PC-3 (cell line): ENCODE results near the gene BCL11A. TPM values are rescaled to one million over a fixed set of nuclear protein-coding genes. Genes with fewer than 3 reads are reported as not detected.

Source experiments
- ATAC-seq: fragments of 200-7000 bp; cut with Tn5 transposase; 2 replicates; pipeline ENCODE4 v1.9.1; 2020; ENCODE audit warnings: mild to moderate bottlenecking, moderate library complexity
- BruUV-seq: library from RNA; stranded (reverse); fragments of 400-500 nt; replicated peaks from 2 replicates; lab custom pipeline; 2021; lab: Mats Ljungman, UMichigan
- CTCF ChIA-PET: fragments of 300-600 bp; sonication (Branson Sonifier 250); formaldehyde crosslinking; loops from one replicate; lab custom pipeline; 2022; ENCODE audit warnings: antibody characterized with exemption; lab: Charles Lee
- POLR2A ChIA-PET: fragments of 300-600 bp; sonication (Branson Sonifier 250); formaldehyde crosslinking; loops from one replicate; lab custom pipeline; 2022; ENCODE audit warnings: antibody characterized with exemption; ENCODE audit not compliant: unreplicated experiment; lab: Charles Lee
- DNase-seq: peaks from one replicate; pipeline ENCODE4 v3.0.0-alpha.2; 2015
- H2AFZ ChIP-seq: fragments of 300-600 bp; sonication (generic); 2 replicates; pipeline ENCODE4 v1.6.0; 2016; ENCODE audit warnings: antibody characterized with exemption, low read length
- H3F3A ChIP-seq: fragments of 300-600 bp; sonication (generic); one replicate; pipeline ENCODE4 v1.6.0; 2017; ENCODE audit warnings: antibody characterized with exemption, low read length, control low read depth, mild to moderate bottlenecking; ENCODE audit not compliant: unreplicated experiment
- H3K27ac ChIP-seq: fragments of 300-600 bp; sonication (generic); 2 replicates; pipeline ENCODE4 v1.5.1; 2016; ENCODE audit warnings: mild to moderate bottlenecking, low read length
- H3K27me3 ChIP-seq: fragments of 300-600 bp; sonication (generic); 2 replicates; pipeline ENCODE4 v1.6.1; 2016; ENCODE audit warnings: low read length, mixed read lengths
- H3K36me3 ChIP-seq: fragments of 300-600 bp; sonication (generic); 2 replicates; pipeline ENCODE4 v1.6.1; 2016; ENCODE audit warnings: low read depth, mixed run types, low read length, mixed read lengths
- H3K4me1 ChIP-seq: fragments of 300-600 bp; sonication (generic); 2 replicates; pipeline ENCODE4 v1.5.1; 2016; ENCODE audit warnings: low read length; ENCODE audit not compliant: insufficient read depth
- H3K4me2 ChIP-seq: fragments of 300-600 bp; sonication (generic); 2 replicates; pipeline ENCODE4 v1.6.0; 2016; ENCODE audit warnings: low read length
- H3K4me3 ChIP-seq: fragments of 300-600 bp; sonication (generic); 2 replicates; pipeline ENCODE4 v1.5.1; 2016; ENCODE audit warnings: mild to moderate bottlenecking, low read length, mixed read lengths
- H3K79me2 ChIP-seq: fragments of 300-600 bp; sonication (generic); 2 replicates; pipeline ENCODE4 v1.6.1; 2017; ENCODE audit warnings: low read length, mixed read lengths
- H3K9ac ChIP-seq: fragments of 300-600 bp; sonication (generic); 2 replicates; pipeline ENCODE4 v1.6.0; 2016; ENCODE audit warnings: mild to moderate bottlenecking, low read length
- H3K9me2 ChIP-seq: fragments of 300-600 bp; sonication (generic); replicated peaks from 2 replicates; pipeline ENCODE4 v1.6.1; 2016; ENCODE audit warnings: mixed run types, low read length, mixed read lengths
- H3K9me3 ChIP-seq: fragments of 300-600 bp; sonication (generic); 2 replicates; pipeline ENCODE4 v1.6.1; 2016; ENCODE audit warnings: low read length, mixed read lengths
- H4K20me1 ChIP-seq: fragments of 300-600 bp; sonication (generic); 2 replicates; pipeline ENCODE4 v1.6.1; 2016; ENCODE audit warnings: low read length, mixed read lengths
- CTCF ChIP-seq: fragments of 300-600 bp; sonication (generic); conservative IDR thresholded peaks from 2 replicates; pipeline ENCODE4 v1.5.1; 2017; ENCODE audit warnings: antibody characterized with exemption, low read depth, mild to moderate bottlenecking, low read length
- EZH2 ChIP-seq: fragments of 300-600 bp; sonication (generic); IDR thresholded peaks from one replicate; pipeline ENCODE4 v1.6.1; 2017; ENCODE audit warnings: antibody characterized with exemption, mild to moderate bottlenecking, low read length; ENCODE audit not compliant: unreplicated experiment
- EZH2phosphoT487 ChIP-seq: fragments of 300-600 bp; sonication (generic); IDR thresholded peaks from 2 replicates; pipeline ENCODE4 v1.6.1; 2018; ENCODE audit warnings: mild to moderate bottlenecking, antibody characterized with exemption, low read length, borderline replicate concordance
- intact Hi-C: fragments of 100-400 bp; cut with micrococcal nuclease; formaldehyde crosslinking; loops from 2 replicates; pipeline ENCODE4 v1.9.0; 2023
- total RNA-seq: library from RNA; depleted of rRNA; stranded (reverse); fragments of >200 nt; gene quantifications from 2 replicates; pipeline ENCODE4 v1.2.3, GENCODE V29; 2014

Gene BCL11A
- total RNA-seq, 1 experiment from 2014 or later: 4.6 TPM

- intact Hi-C loops: no loop called here
- POLR2A ChIA-PET: no interaction called here
- TF ChIP-seq EZH2phosphoT487 (no peak), CTCF (no peak), EZH2 (no peak)
Observed at GRCh38 chr2:60536746-60537145, 16.7 kb downstream of the BCL11A start.

GRCh38 chr2:60535685-60536312 lies 17.7 kb downstream of the BCL11A start:
- DNase-seq (no peak), ATAC-seq (no peak)
- CTCF ChIA-PET: no interaction called here
- POLR2A ChIA-PET: no interaction called here
- Histone ChIP-seq H3K27ac (no peak overlapping the region), H3K36me3 (no peaks in the 10 kb centered on the region), H3K27me3 (no peaks in the 10 kb centered on the region), H3K9me3 (no peaks in the 10 kb centered on the region), H3K9me2 (no peaks in the 10 kb centered on the region), H4K20me1 (0 out of 2 replicates have a peak, but pooled peaks cover 3% of the 10 kb centered on the region), H3K9ac (no peak overlapping the region), H3K4me3 (no peak overlapping the region), H3K79me2 (peaks cover 8% of the 10 kb centered on the region), H2AFZ (no peak overlapping the region), H3F3A (peaks cover 5% of the 10 kb centered on the region), H3K4me2 (no peak overlapping the region), H3K4me1 (peaks cover 29% of the 10 kb centered on the region)
- BruUV-seq: no TSS peak
- intact Hi-C loops: no loop called here
- TF ChIP-seq EZH2 (no peak), EZH2phosphoT487 (no peak), CTCF (no peak)

More at GRCh38 chr2:60536746-60537145, 16.7 kb downstream of the BCL11A start:
- no peak overlapping the region for H3K9ac ChIP-seq
- no peak overlapping the region for H3K4me3 ChIP-seq
- no peak overlapping the region for H3K4me2 ChIP-seq
- no peaks in the 10 kb centered on the region for H3K27me3 ChIP-seq
- H2AFZ ChIP-seq: no peak overlapping the region
- H4K20me1 ChIP-seq: 0 out of 2 replicates have a peak, but pooled peaks cover 3% of the 10 kb centered on the region
- H3F3A ChIP-seq: peaks cover 5% of the 10 kb centered on the region
- no peak for DNase-seq
- H3K9me3 ChIP-seq: no peaks in the 10 kb centered on the region
- H3K4me1 ChIP-seq: peaks cover 25% of the 10 kb centered on the region
- no peak overlapping the region for H3K27ac ChIP-seq
- CTCF ChIA-PET: no interaction called here
- ATAC-seq: no peak
- peaks cover 7% of the 10 kb centered on the region for H3K79me2 ChIP-seq
- no peaks in the 10 kb centered on the region for H3K36me3 ChIP-seq
- H3K9me2 ChIP-seq: no peaks in the 10 kb centered on the region
- BruUV-seq: no TSS peak

GRCh38 chr2:60534892-60535684 lies 18.4 kb downstream of the BCL11A start:
- POLR2A ChIA-PET: no interaction called here
- Histone ChIP-seq H3K4me2 (no peak overlapping the region), H3K9me2 (no peaks in the 10 kb centered on the region), H3F3A (peaks cover 5% of the 10 kb centered on the region), H3K36me3 (no peaks in the 10 kb centered on the region), H3K27ac (no peak overlapping the region), H2AFZ (no peak overlapping the region), H4K20me1 (0 out of 2 replicates have a peak, but pooled peaks cover 3% of the 10 kb centered on the region), H3K79me2 (peaks cover 8% of the 10 kb centered on the region), H3K9ac (no peak overlapping the region), H3K9me3 (no peaks in the 10 kb centered on the region), H3K4me1 (peaks cover 36% of the 10 kb centered on the region), H3K4me3 (no peak overlapping the region), H3K27me3 (no peaks in the 10 kb centered on the region)
- BruUV-seq: no TSS peak
- CTCF ChIA-PET: no interaction called here
- DNase-seq (no peak), ATAC-seq (no peak)
- TF ChIP-seq EZH2phosphoT487 (no peak), CTCF (no peak), EZH2 (no peak)
- intact Hi-C loops: no loop called here
